Dedifferentiated amniotic fluid mesenchymal stem cell (primary cell): ENCODE results near the gene XIRP1.
A peak's percentile ranks its signal among the peaks of the same experiment; 100 is the strongest.

ENCODE experiments used
- DNase-seq: peaks from one replicate; pipeline ENCODE4 v3.0.0-alpha.2; 2016; ENCODE audit errors: extremely low spot score

Gene XIRP1

DNA sequence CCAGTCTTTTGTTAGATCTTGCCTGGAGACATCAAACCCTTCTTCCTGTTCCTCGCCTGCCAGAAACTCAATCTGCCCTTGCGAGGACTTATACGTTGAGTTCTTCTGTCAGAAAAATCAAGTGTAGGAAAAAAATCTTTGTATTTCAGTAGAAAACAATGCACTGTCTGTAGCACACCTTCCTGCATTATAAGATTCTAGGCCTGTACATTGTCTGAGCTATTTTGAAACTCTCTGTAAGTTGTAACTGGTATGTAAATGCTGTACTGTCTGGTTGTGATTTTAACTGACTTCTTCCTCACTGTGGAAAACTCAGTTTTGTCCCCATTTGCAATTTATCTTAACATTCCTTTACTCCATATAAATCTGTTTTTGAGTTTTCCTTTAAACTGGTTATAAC is 17.7 kb upstream of the XIRP1 start:
- no peak for DNase-seq

DNA sequence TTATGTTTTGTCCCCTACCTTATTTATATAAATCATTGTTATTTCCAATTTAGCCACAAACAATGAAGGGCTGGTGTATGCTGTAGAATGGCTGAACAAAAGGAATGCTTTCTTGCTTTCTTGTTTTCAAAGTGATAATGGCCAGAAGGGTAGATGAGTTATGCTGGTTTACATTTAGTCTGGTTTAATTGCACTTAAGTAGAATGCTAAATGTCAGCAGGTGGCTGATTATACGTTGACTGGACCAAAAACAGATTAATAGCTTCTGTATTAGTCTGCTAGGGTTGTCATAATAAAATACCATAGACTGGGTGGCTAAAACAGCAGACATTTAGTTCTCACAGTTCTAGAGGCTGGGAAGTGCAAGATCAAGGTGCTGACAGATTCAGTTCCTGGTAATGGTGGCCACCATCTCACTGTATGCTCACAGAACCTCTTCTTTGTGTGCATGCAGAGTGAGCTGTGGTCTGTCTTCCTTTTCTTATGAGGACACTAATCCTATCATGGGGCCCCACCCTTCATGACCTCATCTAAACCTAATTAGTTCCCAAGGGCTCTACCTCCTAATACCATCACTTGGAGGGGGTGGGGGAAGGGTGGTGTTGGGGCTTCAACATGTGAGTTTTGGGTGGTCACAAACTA is 17.1 kb upstream of the XIRP1 start:
- no peak for DNase-seq

DNA sequence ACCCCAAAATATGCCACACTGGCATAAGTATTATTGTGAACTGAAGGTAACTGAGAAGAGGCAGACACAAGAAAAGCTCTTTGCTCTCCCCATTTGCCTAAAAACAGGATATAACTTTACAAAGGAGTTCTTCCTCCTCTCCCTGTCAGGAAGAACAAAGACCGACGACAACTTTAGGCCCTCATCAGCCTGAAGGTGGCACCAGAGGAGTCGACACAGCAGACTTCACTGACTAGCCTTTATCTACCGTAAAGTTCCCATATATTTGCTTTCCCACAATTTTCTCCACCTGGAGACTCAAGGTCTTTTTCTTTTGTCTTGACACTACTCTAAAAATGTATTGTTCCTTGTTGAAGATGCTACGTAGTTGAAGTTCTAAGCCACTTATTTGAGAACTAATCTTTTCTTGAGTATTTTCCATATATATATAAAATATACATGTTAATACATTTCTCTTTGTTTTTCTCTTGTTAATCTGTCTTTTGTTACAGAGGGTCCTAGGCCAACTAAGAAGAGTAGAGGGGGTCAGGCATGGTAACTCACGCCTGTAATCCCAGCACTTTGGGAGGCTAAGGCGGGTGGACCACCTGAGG is 16.2 kb upstream of the XIRP1 start:
- DNase-seq = peak; percentile 63

DNA sequence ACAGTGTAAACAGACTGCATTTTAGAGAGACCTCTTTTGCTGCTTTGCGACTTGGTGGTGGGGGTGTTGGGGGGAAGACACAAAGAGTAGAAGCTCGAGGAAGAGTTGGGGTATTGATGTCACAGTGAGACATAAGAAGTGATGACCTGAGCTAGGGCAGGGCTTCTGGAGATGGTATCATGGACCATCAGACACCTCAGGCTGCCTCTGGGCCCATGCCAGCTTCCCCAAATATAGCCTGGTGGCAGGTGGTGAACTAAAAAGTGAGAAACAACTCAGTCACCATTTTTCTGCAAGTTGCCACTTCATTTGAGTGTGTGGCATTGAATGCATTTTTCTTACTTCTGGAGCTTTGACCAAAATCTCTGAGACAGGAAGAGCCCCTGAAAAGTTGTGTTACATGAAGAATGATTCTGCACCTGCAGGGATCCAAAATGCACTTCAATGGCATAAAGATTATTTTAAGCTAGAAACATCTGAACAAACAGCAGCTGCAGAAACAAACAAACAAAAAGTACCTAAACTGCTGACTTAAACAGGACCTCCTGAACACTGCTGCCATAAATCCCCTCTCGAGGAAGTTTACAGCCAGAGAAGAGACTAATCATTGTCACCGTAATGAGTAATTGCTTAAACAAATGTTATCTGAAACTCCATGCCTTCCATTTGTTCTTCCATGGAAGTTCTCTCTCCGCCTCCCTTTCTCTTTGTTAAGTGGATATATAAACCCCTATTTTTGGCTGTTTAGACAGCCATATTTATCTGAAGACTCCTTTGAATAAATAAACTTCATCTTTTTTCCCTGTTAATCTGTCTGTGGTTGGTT is 15.2 kb upstream of the XIRP1 start:
- DNase-seq = no peak

DNA sequence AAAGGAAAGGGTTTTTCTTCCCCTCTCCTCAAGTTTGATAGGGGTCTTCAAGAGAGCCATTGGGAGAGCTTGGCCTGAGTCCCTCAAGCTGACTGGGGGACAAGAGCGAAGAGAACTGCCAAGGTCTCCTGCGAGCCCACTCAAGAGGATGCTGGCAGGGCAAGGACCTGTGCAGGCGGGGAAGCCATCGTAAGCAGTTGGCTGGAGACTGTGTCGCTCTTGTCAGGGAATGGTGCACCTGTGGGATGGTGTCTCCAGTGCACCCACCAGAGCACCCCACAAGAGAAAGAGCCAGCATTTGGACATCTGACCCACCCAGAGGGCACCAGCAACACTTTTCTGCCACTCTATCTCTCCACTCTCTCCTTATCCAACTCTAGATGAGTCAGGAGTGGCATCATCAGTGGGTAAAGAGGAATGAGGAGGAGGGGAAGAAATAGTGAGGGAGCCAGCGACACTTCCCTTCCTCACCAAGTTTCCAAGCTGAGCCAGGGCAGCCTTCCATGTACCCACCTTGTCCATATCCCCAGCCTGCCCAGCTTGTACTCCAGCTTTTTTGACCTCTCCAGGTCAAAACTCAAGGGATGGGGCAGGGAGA is 13.6 kb upstream of the XIRP1 start:
- no peak for DNase-seq

DNA sequence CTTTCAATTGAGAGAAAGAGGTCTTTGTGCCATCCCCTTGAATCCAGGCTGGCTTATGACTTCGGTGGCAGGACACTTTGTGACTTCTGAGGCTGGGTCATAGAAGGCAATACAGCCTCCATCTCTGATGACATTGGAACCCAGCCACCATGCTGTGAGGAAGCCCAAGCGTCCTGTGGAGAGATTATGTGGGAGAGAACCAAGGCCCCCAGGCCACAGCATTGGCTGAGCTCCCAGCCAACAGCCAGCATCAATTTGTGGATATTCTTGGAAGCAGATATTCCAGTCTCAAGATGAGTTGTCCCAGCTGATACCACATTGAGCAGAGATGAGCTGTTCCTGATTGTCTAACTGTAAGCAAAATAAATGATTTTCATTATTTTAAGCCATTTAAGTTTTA is 12.7 kb upstream of the XIRP1 start:
- DNase-seq = no peak

DNA sequence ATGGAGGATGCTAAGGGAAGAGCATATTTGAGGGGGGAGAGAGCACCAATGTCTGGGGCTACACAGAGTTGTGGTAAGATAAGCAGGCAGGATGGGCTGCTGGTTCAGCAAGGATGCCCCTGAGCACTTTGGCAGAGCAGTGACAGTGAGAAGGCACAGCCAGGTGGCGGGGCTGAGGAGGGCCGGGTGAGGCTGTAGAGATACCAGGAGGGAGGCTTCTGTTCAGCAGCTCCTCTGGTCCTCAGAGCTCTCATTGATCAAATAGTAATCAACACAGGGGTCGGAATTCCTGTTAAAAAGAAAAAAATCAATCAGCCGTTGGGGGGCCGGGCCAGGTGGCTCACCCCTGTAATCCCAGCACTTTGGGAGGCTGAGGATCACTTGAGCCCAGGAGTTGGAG is 11.5 kb upstream of the XIRP1 start:
- no peak for DNase-seq

DNA sequence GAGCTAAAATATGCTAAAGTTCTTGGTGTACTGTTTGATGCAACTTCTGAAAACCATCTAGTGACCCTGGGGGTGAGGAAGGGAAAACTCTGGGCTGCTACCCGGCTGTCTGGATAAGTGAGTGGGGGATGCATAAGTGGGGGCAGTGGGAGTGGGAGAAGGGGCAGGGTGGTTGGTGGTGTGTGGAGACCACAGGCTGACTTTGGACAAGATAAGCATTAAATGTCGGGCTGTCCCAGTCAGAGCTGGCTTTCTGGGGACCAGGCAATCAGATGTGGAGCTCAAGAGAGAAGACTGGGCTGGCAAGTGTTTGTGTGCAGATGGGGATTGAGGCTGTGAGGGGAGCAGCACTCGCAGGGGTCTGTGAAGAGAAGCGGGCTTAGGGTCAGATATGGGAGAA is 11.0 kb upstream of the XIRP1 start:
- DNase-seq = no peak

DNA sequence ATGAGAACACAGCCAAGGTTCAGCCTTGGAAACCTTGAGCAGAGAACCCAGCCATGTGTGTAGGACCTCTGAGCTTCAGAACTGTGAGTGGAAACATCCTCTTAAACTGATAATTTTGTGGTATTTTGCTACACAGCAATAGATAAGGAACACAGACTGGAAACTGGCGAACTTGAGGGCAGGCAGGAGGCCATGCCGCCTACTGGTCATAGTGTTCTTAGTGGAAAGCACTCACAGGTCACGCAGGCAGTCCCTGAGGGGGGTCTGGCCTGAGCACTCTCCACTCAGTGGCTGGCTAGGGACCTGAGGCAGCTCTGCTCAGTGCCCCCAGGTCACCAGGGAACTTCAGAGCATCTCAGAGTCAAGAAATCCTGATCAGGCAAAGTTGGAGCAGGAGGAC is 9.7 kb upstream of the XIRP1 start:
- no peak for DNase-seq

DNA sequence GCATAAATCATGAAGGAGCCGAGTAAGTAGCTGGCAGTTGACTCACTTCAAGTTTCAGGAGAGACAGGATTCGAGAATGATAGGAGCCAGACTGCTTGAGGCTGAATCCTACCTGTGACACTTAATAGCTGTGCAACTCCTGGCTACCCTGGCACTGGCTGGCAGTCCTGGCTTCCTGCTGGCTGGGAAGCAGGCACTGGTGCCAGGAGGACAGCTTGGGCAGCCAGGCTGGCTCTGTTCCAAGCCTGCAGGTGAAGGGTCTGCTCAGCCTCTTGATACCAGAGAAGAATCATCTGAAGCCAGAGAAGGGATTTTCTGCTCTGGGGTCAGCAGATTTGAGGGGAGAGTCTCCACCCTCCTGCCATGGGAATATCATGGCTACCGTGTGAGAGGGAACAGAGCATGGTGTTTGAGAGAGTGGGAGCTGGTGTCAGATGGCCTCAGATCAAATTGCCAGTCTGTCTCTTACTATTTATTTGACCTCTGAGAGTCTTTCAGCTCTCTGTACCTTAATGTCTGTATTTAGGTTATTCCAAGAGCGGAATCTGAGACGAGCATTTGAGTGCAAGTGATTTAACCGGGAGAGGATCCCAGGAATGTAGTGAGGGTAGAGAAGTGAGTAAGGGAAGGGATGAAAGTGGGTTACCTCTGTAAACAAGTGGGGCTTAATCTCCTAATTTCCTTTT is 4.4 kb upstream of the XIRP1 start:
- DNase-seq = no peak

DNA sequence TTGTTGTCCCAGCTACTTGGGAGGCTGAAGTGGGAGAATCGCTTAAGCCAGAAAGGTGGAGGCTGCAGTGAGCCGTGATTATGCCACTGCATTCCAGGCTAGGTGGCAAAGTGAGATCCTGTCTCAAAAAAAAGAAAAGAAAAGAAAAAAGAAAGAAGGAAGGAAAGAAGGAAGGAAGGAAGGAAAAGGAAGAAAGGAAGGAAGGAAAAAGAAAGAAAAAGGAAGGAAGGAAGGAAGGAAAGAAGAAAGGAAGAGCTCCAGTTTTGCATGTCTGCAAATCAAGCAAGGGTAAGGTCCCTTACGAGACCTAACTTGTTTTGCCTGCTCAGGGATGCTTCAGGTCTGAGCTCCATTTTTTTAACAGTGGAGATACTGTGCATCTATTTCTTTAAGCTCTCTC is 3.6 kb upstream of the XIRP1 start:
- no peak for DNase-seq

DNA sequence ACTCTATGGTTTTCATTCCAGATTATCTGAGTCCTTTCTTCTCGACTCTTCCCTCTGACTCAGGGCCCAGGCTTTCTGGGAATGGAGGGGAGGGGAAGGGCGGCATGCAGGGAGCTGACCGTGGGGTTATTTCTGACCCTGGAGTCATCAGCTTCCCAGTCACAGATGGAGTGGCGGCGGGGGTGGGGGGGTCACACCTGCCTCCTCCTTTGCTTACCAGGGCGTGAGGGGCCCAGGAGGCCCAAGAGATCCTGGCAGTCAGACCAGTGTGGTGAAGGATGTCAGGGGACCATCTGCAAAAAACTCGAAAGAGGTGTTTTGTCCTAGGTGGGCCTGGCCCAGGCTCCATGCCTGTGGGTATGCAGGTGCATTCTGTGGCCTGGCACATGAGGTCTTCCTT is 996 bp upstream of the XIRP1 start:
- DNase-seq = no peak

DNA sequence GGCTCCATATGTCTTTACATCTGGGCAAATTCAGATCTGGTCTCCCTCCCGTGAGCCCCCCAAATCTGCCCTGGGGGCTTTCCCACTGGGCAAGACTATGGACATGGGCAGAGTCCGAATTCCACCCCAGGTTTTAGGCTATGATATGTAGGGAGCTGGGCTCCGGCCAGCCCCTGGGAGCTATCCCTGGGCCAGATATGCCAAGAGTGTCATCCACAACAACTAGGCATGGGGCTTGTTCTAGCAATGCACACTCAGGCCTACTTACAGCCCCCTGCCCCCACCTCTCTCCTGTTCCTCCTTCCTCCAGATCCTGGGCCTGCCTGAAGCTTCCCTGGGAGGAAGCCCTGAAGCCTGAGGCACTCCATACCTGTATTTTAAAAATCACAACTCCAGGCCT is 622 bp downstream of the XIRP1 start:
- DNase-seq = no peak

DNA sequence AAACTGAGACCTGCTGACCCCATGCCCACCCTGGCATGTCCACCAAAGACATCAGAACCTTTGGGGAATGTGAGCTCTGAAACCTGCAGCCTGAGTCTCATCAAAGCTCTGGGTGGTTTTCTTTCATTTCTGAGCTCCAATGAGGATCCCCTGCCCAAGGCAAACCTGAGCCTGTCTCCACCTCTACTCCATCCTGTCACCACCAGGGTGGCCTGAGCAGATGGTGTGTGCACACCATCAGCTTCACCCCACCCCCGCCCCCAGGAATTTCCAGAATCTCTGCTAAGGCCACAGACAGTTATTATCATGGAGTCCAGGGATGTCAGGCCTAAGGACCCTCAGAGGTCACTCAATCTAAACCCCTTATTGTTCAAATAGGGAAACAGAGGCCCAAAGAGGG is 1.3 kb downstream of the XIRP1 start:
- no peak for DNase-seq

DNA sequence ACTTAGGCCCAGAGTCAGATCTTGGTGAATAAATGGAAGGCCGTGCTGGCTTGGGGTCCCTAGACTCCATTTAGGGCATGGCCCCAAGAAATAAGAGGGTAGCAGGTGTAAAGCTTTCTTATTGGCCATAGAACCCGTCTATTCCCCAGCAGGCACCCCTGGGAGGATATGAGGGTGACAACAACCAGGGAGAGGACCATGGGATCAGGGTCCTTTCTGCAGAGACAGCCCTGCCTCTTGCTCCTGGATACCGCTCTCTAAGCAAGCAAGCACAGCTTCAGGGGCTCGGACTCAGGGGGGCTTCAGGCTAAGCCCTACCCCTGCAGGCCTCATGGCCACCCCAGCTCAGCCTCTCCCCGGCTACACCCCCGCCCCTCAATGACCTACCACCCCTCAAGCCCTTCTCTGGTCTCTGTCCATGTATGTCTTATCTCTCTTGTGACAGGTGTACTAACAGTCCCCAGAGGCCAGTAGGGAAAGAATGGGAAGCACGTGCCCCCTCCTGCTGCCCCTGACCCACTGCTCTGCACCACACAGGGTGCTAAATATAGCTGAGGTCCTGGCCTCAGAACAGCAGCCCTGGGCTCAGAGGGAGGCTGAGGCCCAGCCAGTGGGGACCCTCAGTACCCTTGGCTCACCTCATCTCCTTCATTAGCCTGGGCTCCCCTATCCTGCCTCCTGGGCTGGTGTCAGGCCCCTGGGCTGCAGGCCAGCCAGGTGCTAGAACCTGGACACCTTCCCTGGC is 1.9 kb downstream of the XIRP1 start:
- no peak for DNase-seq

DNA sequence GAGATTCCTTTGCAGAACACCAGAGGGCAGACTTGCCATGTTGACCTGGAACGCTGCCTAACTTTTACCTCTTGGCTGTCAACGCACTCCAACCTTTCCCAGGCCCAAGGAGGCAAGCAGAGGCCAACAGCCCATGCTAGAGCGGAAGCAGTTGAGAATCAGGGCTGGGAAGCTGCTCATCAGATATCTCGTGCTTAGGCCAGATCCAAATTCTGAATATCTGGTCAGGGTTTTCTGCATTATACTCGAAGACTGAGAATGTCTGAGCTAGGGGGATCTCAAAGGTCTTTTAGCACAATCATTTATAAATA is 2.5 kb downstream of the XIRP1 start:
- peak; percentile 25 for DNase-seq

DNA sequence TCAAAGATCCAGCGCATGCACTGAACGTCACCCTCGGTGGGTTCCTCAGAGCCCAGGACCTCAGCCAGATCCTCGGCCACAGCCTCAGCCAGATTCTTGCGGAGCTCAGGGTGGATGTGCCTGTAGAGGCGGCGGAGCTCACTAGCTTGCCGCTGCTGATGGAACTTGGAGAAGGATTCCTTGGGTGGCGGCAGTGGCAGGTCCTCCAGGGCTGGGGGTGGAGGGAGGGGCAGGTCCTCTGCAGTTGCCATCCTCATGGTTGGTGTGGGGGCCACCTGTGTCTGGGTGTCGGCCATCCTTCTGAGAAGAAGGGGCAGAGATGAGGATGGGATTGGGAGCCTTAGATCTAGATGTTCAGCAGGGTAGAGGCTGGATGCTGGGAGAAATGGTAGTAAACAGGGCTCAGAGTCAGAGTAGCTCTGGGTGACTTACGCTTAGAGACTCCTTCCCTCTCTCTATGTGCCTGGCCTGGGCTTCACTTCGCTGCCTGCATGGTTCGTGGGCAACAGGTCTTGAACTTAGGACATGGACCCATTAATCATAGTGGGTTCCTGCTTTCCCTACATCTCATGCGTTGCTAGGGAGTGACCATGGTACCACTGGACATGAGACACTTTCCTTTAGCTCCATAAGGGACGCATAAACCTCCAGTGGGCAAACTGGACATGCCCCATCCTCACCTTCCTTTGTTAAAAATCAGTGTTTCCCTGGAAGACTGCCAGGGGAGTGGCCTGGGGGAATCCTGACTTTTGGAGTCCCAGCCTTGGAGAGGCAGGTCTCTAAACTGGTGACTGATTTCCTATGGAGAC is 3.0 kb downstream of the XIRP1 start:
- no peak for DNase-seq

DNA sequence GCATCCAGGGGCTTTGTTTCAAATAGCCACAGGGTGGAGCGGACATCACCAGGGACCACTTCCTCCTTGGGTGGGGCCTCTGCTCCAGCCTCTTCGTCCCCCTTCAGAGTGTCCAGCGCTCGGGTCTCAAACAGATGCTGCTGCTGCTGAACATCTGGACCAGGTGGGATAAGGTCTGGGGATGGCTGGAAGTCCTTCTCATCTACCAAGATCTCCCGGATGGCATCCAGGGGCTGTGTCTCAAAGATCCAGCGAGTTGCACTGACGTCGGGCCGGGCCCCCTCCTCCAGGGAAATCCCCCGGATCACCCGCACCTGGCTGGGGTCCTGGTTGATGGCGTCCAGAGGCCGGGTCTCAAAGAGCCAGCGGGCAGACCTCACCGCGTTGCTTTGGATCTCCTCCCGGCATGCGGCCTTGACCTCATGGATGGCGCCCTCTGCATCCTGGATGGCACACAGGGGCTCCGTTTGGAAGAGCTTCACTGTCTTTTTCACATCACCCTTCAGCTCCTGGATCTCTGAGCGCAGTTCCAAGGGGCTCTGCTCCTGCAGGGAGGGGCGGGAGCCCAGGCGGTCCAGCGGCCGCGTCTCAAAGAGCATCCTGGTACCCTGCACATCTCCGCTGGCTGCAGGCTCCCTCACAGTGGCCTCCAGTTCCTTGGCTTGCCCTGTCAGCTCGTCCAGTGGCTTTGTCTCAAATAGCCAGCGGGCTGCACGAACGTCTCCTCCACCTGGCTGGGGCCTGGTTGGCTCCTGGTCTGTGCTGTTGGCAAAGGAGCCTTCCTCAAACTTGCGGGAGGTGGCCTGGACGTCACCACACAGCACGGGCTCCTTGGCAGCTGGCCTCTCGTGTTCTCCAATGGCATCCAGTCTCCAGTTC is 3.9 kb downstream of the XIRP1 start:
- no peak for DNase-seq

DNA sequence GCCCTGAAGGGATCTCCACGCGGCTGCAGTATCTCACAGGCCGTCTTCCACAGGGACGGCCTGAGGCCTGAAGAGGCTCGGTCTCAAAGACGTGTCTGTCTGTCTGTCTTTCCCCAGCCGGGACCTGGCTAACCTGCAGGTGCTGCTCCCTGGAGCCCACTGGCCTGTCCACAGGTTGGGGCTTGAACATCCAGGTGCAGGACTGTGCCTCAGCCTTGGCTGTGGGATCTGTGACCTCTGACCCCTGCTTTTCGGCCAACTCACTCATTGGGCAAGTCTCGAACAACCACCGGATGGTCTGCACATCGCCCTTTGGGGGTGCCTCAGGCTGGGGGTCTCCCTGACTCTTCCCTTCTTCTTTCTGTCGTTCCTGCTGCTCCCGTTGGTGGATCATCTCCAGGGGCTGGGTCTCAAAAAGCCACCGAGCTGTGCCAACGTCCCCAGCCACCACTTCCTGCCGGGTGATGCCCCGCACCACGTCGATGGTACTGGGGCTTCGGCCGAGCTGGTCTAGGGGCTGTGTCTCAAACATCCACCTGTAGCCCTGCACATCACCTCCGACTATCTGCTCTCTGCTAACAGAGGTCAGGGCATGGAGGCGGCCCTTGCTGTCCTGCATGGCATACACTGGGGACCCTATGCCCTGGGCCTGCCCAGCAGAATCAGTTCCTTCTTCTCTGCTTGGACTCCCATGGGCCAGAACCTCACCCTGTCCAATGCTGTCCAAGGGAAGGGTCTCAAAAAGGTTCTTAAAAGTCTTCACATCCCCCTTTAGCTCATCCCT is 4.8 kb downstream of the XIRP1 start:
- DNase-seq = no peak
